Measurements from ENCODE around the gene ERH. TPM values are rescaled to one million over a fixed set of nuclear protein-coding genes. Genes with fewer than 3 reads are reported as not detected.

The ERH gene
- total and polyA plus RNA-seq, 10 of the 15 experiments (the other 5 are each of a cell fraction or from before 2014, with no cell fraction given) = 255 to 852 (median 382) TPM

DNA sequence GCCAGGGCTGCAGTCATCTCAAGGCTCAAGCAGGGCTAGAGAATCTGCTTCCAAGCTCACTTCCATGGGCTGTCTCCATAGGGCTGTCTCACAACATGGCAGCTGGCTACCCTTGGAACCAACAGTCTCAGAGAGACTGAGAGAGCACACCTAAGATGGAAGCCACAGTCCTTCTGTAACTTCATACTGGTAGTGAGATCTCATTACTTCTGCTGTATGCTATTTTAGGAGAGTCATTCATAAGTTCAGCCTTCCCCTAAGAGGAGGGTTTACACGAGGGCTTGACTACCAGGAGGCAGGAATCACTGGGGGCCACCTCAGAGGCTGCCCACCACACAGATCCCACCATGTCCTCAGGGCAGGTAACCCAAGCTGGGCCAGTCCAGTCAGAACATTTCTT is 29.7 kb downstream of the ERH start (continued):
- TF ChIP-seq, protein P1, sequence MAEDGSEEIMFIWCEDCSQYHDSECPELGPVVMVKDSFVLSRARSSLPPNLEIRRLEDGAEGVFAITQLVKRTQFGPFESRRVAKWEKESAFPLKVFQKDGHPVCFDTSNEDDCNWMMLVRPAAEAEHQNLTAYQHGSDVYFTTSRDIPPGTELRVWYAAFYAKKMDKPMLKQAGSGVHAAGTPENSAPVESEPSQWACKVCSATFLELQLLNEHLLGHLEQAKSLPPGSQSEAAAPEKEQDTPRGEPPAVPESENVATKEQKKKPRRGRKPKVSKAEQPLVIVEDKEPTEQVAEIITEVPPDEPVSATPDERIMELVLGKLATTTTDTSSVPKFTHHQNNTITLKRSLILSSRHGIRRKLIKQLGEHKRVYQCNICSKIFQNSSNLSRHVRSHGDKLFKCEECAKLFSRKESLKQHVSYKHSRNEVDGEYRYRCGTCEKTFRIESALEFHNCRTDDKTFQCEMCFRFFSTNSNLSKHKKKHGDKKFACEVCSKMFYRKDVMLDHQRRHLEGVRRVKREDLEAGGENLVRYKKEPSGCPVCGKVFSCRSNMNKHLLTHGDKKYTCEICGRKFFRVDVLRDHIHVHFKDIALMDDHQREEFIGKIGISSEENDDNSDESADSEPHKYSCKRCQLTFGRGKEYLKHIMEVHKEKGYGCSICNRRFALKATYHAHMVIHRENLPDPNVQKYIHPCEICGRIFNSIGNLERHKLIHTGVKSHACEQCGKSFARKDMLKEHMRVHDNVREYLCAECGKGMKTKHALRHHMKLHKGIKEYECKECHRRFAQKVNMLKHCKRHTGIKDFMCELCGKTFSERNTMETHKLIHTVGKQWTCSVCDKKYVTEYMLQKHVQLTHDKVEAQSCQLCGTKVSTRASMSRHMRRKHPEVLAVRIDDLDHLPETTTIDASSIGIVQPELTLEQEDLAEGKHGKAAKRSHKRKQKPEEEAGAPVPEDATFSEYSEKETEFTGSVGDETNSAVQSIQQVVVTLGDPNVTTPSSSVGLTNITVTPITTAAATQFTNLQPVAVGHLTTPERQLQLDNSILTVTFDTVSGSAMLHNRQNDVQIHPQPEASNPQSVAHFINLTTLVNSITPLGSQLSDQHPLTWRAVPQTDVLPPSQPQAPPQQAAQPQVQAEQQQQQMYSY (CRISPR knock-in tag; IDR thresholded peaks at IDR 0.05) = no peak
- no peak for TF ChIP-seq STAT1 (conservative IDR thresholded peaks at IDR 0.05)
- no peak for TF ChIP-seq RAD51 (IDR thresholded peaks at IDR 0.05)
- TF ChIP-seq CBX3 (IDR thresholded peaks at IDR 0.05; ENCODE audit: borderline replicate concordance, low read depth) = no peak
- TF ChIP-seq, protein P2, sequence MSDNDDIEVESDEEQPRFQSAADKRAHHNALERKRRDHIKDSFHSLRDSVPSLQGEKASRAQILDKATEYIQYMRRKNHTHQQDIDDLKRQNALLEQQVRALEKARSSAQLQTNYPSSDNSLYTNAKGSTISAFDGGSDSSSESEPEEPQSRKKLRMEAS (IDR thresholded peaks at IDR 0.05; ENCODE audit: low read depth, low read length) = no peak
- TF ChIP-seq NRF1 (conservative IDR thresholded peaks at IDR 0.05; ENCODE audit: low read depth, low read length) = no peak

DNA sequence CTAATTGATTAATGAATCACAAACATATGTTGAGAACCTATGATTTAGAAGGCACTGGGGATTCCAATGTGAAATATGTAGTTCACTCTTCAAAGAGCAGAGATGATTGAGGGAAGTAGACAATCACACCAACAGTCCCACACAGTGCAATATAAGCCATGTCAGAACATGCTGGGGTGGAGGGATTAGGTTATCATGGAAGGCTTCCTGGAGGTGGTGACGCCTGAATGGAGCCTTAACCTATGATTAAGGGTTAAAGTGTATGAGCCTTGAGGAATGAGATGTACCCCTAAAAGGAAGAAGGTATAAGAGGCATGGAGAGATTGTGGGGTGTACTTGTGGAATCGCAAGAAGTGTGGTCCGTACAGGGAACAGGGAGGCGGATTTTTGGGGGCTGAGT is 31.3 kb downstream of the ERH start:
- FAIRE-seq (no peak), DNase-seq (ENCODE audit: low read depth, low spot score) (no peak), ATAC-seq (no peak)
- Histone ChIP-seq H3K27ac (ENCODE audit: control insufficient read depth, insufficient read depth) (no peak overlapping the region), H3K4me2 (ENCODE audit: control insufficient read depth, insufficient read depth) (no peak overlapping the region), H4K20me1 (ENCODE audit: control insufficient read depth, insufficient read depth) (no peaks in the 10 kb centered on the region), H3K27me3 (replicated peaks in 1 of 2; ENCODE audit: control insufficient read depth in 2 of 2, insufficient read depth in 2 of 2, low read length in 1 of 2) (no peaks in the 10 kb centered on the region), H3K79me2 (ENCODE audit: control insufficient read depth, insufficient read depth, low read length) (no peaks in the 10 kb centered on the region), H3K36me3 (ENCODE audit: control insufficient read depth in 2 of 2, insufficient read depth in 2 of 2, low read length in 1 of 2) (no peaks in the 10 kb centered on the region; a peak in 1 of 4 replicates), H3K9me3 (replicated peaks; ENCODE audit: control insufficient read depth, insufficient read depth, low read length) (no peaks in the 10 kb centered on the region), H3K4me3 (no peak overlapping the region), H3K9ac (ENCODE audit: control insufficient read depth, insufficient read depth, low read length) (no peak overlapping the region), H3K4me1 (ENCODE audit: control insufficient read depth, insufficient read depth, low read length) (no peaks in the 10 kb centered on the region; the same call in 1 of the 2 replicates), H2AFZ (ENCODE audit: control insufficient read depth, low read depth, low read length) (no peak overlapping the region)
- TF ChIP-seq, protein P3, sequence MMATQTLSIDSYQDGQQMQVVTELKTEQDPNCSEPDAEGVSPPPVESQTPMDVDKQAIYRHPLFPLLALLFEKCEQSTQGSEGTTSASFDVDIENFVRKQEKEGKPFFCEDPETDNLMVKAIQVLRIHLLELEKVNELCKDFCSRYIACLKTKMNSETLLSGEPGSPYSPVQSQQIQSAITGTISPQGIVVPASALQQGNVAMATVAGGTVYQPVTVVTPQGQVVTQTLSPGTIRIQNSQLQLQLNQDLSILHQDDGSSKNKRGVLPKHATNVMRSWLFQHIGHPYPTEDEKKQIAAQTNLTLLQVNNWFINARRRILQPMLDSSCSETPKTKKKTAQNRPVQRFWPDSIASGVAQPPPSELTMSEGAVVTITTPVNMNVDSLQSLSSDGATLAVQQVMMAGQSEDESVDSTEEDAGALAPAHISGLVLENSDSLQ (IDR thresholded peaks at IDR 0.05) = no peak
- TF ChIP-seq RAD21 (IDR thresholded peaks at IDR 0.05; ENCODE audit: insufficient read depth, low read depth, low read length) (no peak), IRF4 (IDR thresholded peaks at IDR 0.05; ENCODE audit: low read depth, low read length) (no peak), KLF5 (IDR thresholded peaks at IDR 0.05; ENCODE audit: partially characterized antibody) (no peak), MEF2A (IDR thresholded peaks at IDR 0.05; ENCODE audit: insufficient read depth, low read depth, low read length) (no peak), ETV6 (conservative IDR thresholded peaks at IDR 0.05 in 1 of 2, IDR thresholded peaks at IDR 0.05 in 1 of 2; ENCODE audit: borderline replicate concordance in 1 of 2, low read depth in 1 of 2) (no peak), RBBP5 (conservative IDR thresholded peaks at IDR 0.05) (no peak), NR2F1 (conservative IDR thresholded peaks at IDR 0.05) (no peak)
- TF ChIP-seq, protein P4, sequence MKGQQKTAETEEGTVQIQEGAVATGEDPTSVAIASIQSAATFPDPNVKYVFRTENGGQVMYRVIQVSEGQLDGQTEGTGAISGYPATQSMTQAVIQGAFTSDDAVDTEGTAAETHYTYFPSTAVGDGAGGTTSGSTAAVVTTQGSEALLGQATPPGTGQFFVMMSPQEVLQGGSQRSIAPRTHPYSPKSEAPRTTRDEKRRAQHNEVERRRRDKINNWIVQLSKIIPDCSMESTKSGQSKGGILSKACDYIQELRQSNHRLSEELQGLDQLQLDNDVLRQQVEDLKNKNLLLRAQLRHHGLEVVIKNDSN (IDR thresholded peaks at IDR 0.05; ENCODE audit: borderline replicate concordance, extremely low read length, insufficient read depth, low read depth, low read length) = no peak
- 98% methylated on average over 4 of the region's 4 CpGs for WGBS (ENCODE audit: insufficient coverage, insufficient replicate concordance, low lambda C conversion rate, missing lambda C conversion rate)
- intact Hi-C loops (cut with micrococcal nuclease; ENCODE audit: unreplicated experiment) = no loop called here
- no TSS peak for BruUV-seq (replicated peaks)
- CTCF ChIA-PET = interaction anchor here (0.9 to 2.0 kb wide), 6 partner anchors 9 to 124 kb away, joined by 3 to 7 read pairs (median 4); no protein-coding TSS in a partner anchor
- RAD21 ChIA-PET (ENCODE audit: unreplicated experiment) = interaction anchor here (0.8 to 3.2 kb wide), 5 partner anchors 12 to 93 kb away, joined by 3 to 10 read pairs (median 6); partner anchors contain the start of genes ERH and SLC39A9
- SMC1A ChIA-PET (ENCODE audit: uncharacterized antibody, unreplicated experiment) = interaction anchor here (0.9 to 2.0 kb wide), 3 partner anchors 12 to 76 kb away, joined by 4 to 9 read pairs (median 4); no protein-coding TSS in a partner anchor
- in situ Hi-C loops (cut with MboI) = no loop called here
- POLR2A ChIA-PET = interaction anchor here (0.6 to 1.6 kb wide), 3 partner anchors 8 to 13 kb away, joined by 4 to 8 read pairs (median 5); no protein-coding TSS in a partner anchor
